Measurements from ENCODE around the gene MBNL1. TPM values are rescaled to one million over a fixed set of nuclear protein-coding genes. Genes with fewer than 3 reads are reported as not detected.

The MBNL1 gene
- total RNA-seq, 6 experiments from 2014 or later, result 200 to 291 (median 244) TPM

DNA sequence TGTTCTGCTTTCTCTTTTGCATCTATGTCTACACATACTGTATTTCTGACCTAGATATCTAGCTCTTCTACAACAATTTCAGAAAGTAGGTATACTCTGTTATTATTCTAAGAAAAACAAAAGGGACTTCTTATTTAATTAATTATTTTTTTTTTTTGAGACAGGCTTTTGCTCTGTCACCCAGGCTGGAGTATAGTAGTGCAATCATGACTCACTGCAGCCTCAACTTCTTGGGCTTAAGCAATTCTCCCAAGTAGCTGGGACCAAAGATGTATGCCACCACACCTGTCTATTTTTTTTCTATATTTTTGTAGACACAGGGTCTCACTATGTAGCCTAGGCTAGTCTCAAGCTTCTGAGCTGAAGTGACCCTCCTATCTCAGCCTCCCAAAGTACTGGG is 130.6 kb downstream of the MBNL1 start:
- H3K36me3 Mint-ChIP-seq (ENCODE audit: low read depth), result peaks cover 58% of the 10 kb centered on the region
- DNase-seq, result peak; percentile 49
- no peaks in the 10 kb centered on the region for H3K9me3 Mint-ChIP-seq

GRCh38 chr3:152400887-152401286 is 132.2 kb downstream of the MBNL1 start:
- H3K4me3 Mint-ChIP-seq, result peak overlapping the region; percentile 62
- TF ChIP-seq, protein P1, sequence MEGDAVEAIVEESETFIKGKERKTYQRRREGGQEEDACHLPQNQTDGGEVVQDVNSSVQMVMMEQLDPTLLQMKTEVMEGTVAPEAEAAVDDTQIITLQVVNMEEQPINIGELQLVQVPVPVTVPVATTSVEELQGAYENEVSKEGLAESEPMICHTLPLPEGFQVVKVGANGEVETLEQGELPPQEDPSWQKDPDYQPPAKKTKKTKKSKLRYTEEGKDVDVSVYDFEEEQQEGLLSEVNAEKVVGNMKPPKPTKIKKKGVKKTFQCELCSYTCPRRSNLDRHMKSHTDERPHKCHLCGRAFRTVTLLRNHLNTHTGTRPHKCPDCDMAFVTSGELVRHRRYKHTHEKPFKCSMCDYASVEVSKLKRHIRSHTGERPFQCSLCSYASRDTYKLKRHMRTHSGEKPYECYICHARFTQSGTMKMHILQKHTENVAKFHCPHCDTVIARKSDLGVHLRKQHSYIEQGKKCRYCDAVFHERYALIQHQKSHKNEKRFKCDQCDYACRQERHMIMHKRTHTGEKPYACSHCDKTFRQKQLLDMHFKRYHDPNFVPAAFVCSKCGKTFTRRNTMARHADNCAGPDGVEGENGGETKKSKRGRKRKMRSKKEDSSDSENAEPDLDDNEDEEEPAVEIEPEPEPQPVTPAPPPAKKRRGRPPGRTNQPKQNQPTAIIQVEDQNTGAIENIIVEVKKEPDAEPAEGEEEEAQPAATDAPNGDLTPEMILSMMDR (IDR thresholded peaks at IDR 0.05), result no peak
- H3K4me1 Mint-ChIP-seq (ENCODE audit: low read depth), result peaks cover 91% of the 10 kb centered on the region
- peaks cover 48% of the 10 kb centered on the region for H3K36me3 Mint-ChIP-seq (ENCODE audit: low read depth)
- DNase-seq, result peak; percentile 78
- no peaks in the 10 kb centered on the region for H3K9me3 Mint-ChIP-seq
- peaks cover 12% of the 10 kb centered on the region; the same call in 1 of the 2 replicates for H3K27me3 Mint-ChIP-seq (ENCODE audit: insufficient read depth)
- H3K27ac Mint-ChIP-seq, result peak overlapping the region; percentile 82

More for the DNA sequence above, 130.6 kb downstream of the MBNL1 start:
- Mint-ChIP-seq H3K27me3 (ENCODE audit: insufficient read depth) (peaks cover 12% of the 10 kb centered on the region), H3K4me1 (ENCODE audit: low read depth) (peaks cover 82% of the 10 kb centered on the region), H3K4me3 (peak overlapping the region; percentile 42), H3K27ac (peak overlapping the region; percentile 73)
- TF ChIP-seq, protein P1 (IDR thresholded peaks at IDR 0.05), result no peak

DNA sequence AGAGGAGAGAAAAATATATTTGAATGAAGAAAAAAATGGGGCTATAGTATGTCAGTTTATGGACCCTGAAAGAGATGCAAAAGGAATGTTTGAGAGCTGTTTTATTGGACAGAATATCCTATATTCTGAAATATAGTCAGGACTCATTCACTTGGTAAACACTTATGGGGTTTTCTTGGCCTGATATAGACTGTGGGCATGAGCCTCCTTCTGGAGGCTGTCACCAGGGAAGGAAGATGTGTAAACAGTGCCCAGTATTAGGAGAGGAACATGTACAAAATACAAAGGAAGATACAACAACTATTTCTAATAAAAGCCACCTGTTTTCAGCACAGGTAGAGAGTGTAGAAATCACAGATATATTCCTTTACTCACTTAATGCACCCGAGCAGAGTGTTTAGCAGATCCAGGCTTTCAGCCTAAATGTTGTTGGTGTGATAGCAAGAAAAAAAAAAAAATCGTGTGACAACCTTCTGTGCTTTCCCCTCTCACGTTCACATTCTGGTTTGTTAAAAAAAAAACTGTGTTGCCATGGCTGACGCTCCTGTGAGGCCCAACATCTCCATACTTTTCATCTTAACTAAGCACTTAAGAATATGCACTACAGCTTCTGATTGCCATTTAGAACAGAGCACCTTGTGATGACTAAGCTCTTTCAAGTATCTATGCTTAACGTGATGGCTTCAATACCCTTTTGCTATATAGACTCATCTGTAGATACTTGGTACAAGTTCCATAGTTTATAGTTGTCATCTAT is 134.1 kb downstream of the MBNL1 start:
- Mint-ChIP-seq H3K27me3 (ENCODE audit: insufficient read depth) (peaks cover 12% of the 10 kb centered on the region; the same call in 1 of the 2 replicates), H3K4me1 (ENCODE audit: low read depth) (peaks cover 96% of the 10 kb centered on the region), H3K36me3 (ENCODE audit: low read depth) (peaks cover 31% of the 10 kb centered on the region), H3K4me3 (peak overlapping the region; percentile 38), H3K27ac (peak overlapping the region; percentile 82), H3K9me3 (no peaks in the 10 kb centered on the region)
- DNase-seq, result no peak
- TF ChIP-seq, protein P1 (IDR thresholded peaks at IDR 0.05), result no peak

DNA sequence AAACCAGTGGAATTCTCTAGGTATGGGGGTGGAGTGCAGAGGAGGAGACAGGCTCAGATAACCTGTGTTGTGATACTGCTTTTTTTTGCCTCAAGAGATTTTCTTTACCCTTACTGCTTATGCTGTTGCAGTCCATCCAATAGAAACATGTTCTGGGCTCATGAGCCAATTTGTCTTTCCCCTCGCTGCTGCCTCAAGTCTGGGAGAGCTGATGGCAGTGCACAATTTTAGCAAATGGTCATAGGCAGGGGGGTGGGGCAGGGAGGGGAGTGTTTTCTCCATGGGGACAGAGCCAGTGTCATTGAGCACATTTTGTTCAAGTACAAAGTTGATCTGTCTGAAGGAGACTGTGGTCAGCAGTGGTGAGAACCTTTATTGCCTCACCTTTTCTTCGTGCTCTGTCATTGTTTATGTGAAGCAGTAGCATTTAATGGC is 134.9 kb downstream of the MBNL1 start:
- peaks cover 31% of the 10 kb centered on the region for H3K36me3 Mint-ChIP-seq (ENCODE audit: low read depth)
- H3K4me3 Mint-ChIP-seq, result no peak overlapping the region
- peaks cover 12% of the 10 kb centered on the region; the same call in 1 of the 2 replicates for H3K27me3 Mint-ChIP-seq (ENCODE audit: insufficient read depth)
- no peaks in the 10 kb centered on the region for H3K9me3 Mint-ChIP-seq
- H3K27ac Mint-ChIP-seq, result peak overlapping the region; percentile 82
- peaks cover 92% of the 10 kb centered on the region for H3K4me1 Mint-ChIP-seq (ENCODE audit: low read depth)
- DNase-seq, result no peak
- TF ChIP-seq, protein P1 (IDR thresholded peaks at IDR 0.05), result no peak

DNA sequence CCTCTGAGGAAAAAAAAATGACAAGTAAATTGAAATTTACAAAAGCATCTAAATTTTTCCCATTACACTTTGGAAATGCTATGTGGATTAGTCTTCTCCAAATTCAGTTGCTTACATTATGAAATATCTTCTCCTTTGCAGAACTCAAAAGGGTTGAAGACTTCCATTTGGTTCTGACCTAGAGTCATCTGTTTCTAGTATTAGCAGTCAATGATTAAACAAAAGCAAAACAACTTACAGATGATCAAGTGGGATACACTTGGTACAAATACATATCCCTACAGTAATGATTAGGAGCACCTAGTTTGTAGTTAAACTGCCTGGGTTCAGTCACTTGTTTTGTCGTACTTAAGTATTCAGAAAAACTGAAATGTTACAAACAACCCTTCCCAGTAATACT is 136.2 kb downstream of the MBNL1 start:
- Mint-ChIP-seq H3K27me3 (ENCODE audit: insufficient read depth) (peaks cover 12% of the 10 kb centered on the region; the same call in 1 of the 2 replicates), H3K36me3 (ENCODE audit: low read depth) (peaks cover 26% of the 10 kb centered on the region), H3K4me3 (no peak overlapping the region), H3K27ac (peak overlapping the region; percentile 88; the same call in 1 of the 2 replicates), H3K4me1 (ENCODE audit: low read depth) (peaks cover 81% of the 10 kb centered on the region), H3K9me3 (no peaks in the 10 kb centered on the region)
- DNase-seq, result no peak
- TF ChIP-seq, protein P1 (IDR thresholded peaks at IDR 0.05), result no peak
